ENCODE results near the gene SLC1A7.

DNA sequence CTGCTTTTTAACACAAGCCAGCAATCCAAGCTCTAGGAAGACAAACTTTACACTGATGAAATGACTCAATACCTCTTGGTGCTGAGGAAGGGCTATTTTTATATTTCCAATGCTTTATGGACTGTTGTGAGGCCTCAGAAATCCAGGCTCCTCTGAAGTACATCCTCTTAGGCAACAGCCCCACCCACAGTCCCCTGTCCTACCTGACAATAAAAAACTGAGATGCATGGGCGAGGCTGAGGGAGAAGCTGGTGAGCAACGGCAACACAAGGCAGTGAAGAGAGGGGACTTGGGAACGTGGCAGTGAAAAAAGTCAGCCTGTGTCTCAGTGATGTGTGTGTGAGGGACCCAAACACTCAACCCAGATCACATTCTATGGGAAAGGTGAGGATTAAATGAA is 44.1 kb upstream of the SLC1A7 start:
- TF ChIP-seq POLR2A (IDR thresholded peaks at IDR 0.05; ENCODE audit: low read depth, low read length) (no peak), TAF1 (IDR thresholded peaks at IDR 0.05; ENCODE audit: low read depth, low read length) (no peak), POLR2AphosphoS5 (IDR thresholded peaks at IDR 0.05; ENCODE audit: low read depth, low read length) (no peak), SPI1 (IDR thresholded peaks at IDR 0.05; ENCODE audit: low read depth, low read length) (no peak)

All from GM12891 (cell line).